Mucosa of rectum (tissue), 2 donors: ENCODE measurements around the gene BTBD2.

Experiments used
- H3K27ac ChIP-seq, 2 donors: one replicate each; pipeline ENCODE4 v1.7.0; 2013; ENCODE audit warnings: inconsistent platforms in 2 of 2, low read depth in 2 of 2, low read length in 2 of 2
- H3K27me3 ChIP-seq, 2 donors: one replicate each; pipeline ENCODE4 v1.7.0; 2013; ENCODE audit warnings: low read length in 2 of 2; ENCODE audit not compliant: control insufficient read depth in 2 of 2, insufficient read depth in 2 of 2
- H3K36me3 ChIP-seq, 2 donors: one replicate each; pipeline ENCODE4 v1.7.0; 2013; ENCODE audit warnings: low read length in 2 of 2; ENCODE audit not compliant: control insufficient read depth in 2 of 2, insufficient read depth in 2 of 2
- H3K4me1 ChIP-seq, 2 donors: one replicate each; pipeline ENCODE4 v1.7.0; 2013; ENCODE audit warnings: low read length in 2 of 2, mild to moderate bottlenecking in 1 of 2; ENCODE audit not compliant: control insufficient read depth in 2 of 2, insufficient read depth in 2 of 2
- H3K4me3 ChIP-seq, 2 donors: one replicate each; pipeline ENCODE4 v1.7.0; 2013; ENCODE audit warnings: low read length in 2 of 2
- H3K9ac ChIP-seq, 2 donors: one replicate each; pipeline ENCODE4 v1.7.0; 2013; ENCODE audit warnings: low read length in 2 of 2, low read depth in 1 of 2, mild to moderate bottlenecking in 1 of 2
- H3K9me3 ChIP-seq, 2 donors: one replicate each; pipeline ENCODE4 v1.7.0; 2013; ENCODE audit warnings: low read length in 2 of 2; ENCODE audit not compliant: control insufficient read depth in 2 of 2
- donor health status: healthy.
- donor health status: Normal muscosa, but diverticular disease.

BTBD2 gene

GRCh38 chr19:1956868-1957492, 58.5 kb downstream of the BTBD2 start:
- Histone ChIP-seq H3K4me3 (no peak overlapping the region), H3K9me3 (no peaks in the 10 kb centered on the region), H3K27me3 (no peaks in the 10 kb centered on the region), H3K9ac (no peak overlapping the region), H3K4me1 (no peaks in the 10 kb centered on the region), H3K36me3 (peaks cover 3 to 11% of the 10 kb centered on the region in 2 donors), H3K27ac (no peak overlapping the region)

DNA sequence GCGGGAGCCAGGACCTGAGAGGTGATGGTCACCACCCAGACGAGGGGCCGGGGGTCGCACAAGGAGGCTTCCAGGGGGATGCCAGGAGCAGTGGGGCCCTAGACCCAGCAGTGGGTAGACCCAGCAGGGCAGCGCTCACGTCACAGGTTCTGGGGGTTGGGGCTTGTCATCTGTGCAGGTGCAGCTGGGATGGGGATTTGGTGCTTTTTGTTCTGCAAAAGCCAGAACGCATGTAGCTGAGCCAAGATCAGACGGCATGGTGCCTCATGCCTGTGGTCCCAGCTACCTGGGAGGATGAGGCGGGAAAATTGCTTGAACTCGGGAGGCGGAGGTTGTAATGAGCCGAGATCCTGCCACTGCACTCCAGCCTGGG, 59.4 kb downstream of the BTBD2 start:
- Histone ChIP-seq H3K9ac (no peak overlapping the region), H3K4me3 (no peak overlapping the region), H3K9me3 (no peaks in the 10 kb centered on the region), H3K36me3 (peaks cover 3 to 11% of the 10 kb centered on the region in 2 donors), H3K4me1 (no peaks in the 10 kb centered on the region), H3K27me3 (no peaks in the 10 kb centered on the region), H3K27ac (no peak overlapping the region)

GRCh38 chr19:1955171-1956121, 60.1 kb downstream of the BTBD2 start:
- Histone ChIP-seq H3K9me3 (no peaks in the 10 kb centered on the region), H3K4me1 (no peaks in the 10 kb centered on the region), H3K27me3 (no peaks in the 10 kb centered on the region), H3K4me3 (no peak overlapping the region), H3K36me3 (peaks cover 3 to 11% of the 10 kb centered on the region in 2 donors), H3K27ac (no peak overlapping the region), H3K9ac (no peak overlapping the region)

DNA sequence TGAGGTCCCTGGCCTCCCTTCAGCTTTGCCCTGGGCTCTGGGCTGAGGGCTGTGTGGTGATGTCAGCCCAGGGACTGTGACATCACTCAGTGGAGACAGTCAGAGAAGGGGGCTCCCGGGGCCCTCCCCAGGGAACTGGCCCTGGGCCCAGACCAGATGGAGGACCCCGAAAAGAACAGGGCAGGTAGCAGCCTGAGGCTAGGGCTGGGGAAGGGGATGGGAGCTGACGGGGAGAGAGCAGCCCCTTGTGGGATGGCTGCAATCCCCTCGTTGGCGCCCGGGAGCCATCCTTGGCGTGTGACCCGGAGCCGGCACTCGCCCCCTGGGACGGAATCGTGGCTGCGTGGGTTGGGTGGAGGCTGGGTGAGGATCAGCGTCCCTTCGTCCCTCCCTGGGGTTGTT, 61.0 kb downstream of the BTBD2 start:
- Histone ChIP-seq H3K27ac (no peak overlapping the region), H3K9me3 (no peaks in the 10 kb centered on the region), H3K4me3 (no peak overlapping the region), H3K4me1 (no peaks in the 10 kb centered on the region), H3K27me3 (no peaks in the 10 kb centered on the region), H3K9ac (no peak overlapping the region), H3K36me3 (peaks cover 3 to 11% of the 10 kb centered on the region in 2 donors)

DNA sequence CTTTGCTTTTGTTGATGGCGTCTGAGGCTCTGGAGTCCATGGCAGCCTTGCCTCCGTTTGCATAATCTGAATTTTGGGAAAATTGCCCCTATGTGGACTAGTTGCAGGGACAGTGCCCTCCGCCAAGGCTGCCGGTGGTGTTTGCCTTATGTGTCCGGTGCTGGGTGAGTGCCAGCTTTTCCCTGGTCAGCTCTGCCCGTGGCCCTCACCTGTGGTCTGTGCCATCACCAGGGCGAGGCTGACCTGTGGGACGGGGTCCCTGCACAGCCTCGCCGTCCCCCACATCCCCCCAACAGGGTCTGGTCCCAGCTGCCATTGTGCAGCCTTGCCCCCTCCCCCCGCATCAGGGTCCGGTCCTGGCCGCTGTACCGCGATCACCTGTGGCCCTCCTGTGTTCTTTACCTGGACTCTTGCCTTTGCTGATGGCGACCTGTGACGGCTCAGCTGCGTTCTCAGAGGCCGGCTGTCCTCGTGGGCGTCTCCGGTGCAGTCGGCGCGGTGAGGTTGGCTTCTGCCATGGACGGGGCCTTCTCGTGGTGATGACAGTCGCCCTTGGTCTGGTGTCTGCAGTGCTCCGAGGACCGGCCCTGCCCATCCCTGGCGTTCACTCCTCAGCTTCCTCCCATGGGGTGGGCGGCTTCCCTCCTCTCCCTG, 61.9 kb downstream of the BTBD2 start:
- Histone ChIP-seq H3K36me3 (peaks cover 3 to 11% of the 10 kb centered on the region in 2 donors), H3K4me1 (no peaks in the 10 kb centered on the region), H3K27me3 (no peaks in the 10 kb centered on the region), H3K27ac (no peak overlapping the region), H3K9me3 (no peaks in the 10 kb centered on the region), H3K9ac (no peak overlapping the region), H3K4me3 (no peak overlapping the region)

GRCh38 chr19:1953037-1953436, 62.5 kb downstream of the BTBD2 start:
- Histone ChIP-seq H3K4me3 (no peak overlapping the region), H3K4me1 (no peaks in the 10 kb centered on the region), H3K27me3 (no peaks in the 10 kb centered on the region), H3K36me3 (peaks cover 3 to 11% of the 10 kb centered on the region in 2 donors), H3K9me3 (no peaks in the 10 kb centered on the region), H3K27ac (no peak overlapping the region), H3K9ac (no peak overlapping the region)

DNA sequence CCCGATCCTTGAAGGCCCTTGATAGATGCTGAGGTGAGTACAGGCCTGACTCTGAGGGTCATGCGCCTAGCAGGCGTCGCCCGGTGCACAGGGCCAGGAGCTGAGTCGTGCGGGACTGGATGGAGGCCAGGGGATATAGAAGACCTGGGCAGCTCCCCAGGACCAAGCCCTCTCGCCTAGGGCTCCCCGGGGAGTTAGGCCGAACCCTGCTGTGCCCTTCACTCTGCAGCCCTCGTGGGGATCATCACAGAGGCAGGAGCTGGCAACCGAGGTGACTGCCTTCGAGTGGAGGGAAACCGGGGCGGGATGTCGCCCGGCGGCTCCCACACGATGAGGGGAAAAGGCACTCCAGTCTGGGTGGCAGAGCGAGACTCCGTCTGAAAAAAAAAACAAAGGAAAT, 62.9 kb downstream of the BTBD2 start:
- no peak overlapping the region for H3K27ac ChIP-seq
- H3K4me1 ChIP-seq, result no peaks in the 10 kb centered on the region

DNA sequence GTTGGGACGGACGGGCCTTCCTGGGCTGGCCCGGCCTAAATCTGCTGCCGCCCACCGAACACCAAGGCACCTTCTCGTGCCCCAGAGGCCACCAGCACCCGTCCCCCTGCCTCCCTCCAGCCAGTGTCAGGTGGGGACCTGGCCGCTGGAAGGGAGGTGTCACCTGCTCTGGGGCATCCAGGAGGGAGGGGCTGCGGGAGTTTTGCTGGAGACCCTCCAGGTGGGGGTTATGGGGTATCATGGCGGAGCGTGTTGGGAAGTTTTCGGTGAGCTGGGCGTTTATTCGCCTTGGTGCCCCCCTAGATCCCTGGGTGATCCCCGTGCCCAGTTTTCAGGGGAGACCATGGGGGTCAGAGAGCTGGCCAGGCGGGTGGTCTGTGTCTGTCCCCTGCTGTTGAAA, 64.9 kb downstream of the BTBD2 start:
- H3K36me3 ChIP-seq, result peaks cover 0 to 11% of the 10 kb centered on the region in 2 donors
- H3K27ac ChIP-seq, result no peak overlapping the region
- no peaks in the 10 kb centered on the region for H3K27me3 ChIP-seq
- H3K9me3 ChIP-seq, result no peaks in the 10 kb centered on the region
- H3K4me3 ChIP-seq, result no peak overlapping the region
- H3K4me1 ChIP-seq, result no peaks in the 10 kb centered on the region
- no peak overlapping the region for H3K9ac ChIP-seq

More for the DNA sequence above, 62.9 kb downstream of the BTBD2 start:
- no peaks in the 10 kb centered on the region for H3K9me3 ChIP-seq
- peaks cover 3 to 11% of the 10 kb centered on the region in 2 donors for H3K36me3 ChIP-seq
- H3K27me3 ChIP-seq, result no peaks in the 10 kb centered on the region
- H3K9ac ChIP-seq, result no peak overlapping the region
- no peak overlapping the region for H3K4me3 ChIP-seq

DNA sequence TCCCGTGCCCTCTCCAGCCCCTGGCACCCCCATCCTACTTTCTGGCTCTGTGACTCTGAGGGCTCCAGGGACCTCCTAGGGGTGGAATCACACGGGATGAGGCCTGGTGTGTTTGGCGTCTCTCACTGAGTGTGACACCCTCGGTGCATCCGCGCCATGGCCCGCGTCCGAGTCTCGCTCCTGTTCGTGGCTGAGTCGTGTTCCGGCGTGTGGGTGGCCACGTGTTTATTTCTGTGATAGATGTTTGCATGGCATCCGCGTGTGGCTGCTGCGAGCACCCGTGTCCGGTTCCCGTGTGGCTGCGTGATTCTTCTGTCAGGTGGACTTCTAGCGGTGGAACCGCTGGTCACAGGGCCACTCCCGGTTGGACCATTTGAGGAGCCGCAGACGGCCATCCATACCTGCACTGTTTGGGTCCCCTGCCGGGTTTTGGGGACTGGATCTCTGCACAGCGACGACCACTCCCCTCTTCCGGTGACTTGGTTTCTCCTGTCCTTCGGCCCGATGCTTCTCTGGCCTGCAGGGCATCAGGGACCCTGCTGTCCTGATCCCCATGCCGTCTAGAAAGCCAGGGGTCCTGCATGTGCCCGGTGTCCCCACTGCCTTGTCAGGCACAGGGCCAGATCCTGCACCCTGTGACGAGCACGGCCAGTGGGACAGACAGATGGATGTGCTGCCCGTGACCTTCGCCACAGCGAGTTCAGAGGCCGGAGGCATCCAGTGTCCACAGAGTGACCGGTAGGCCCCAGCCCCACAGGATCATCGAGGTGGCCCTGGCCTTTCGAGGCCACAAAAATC, 66.0 kb downstream of the BTBD2 start:
- Histone ChIP-seq H3K4me1 (peaks cover under 1 to 4% of the 10 kb centered on the region in 2 donors), H3K9ac (no peak overlapping the region), H3K27ac (no peak overlapping the region), H3K9me3 (no peaks in the 10 kb centered on the region), H3K4me3 (no peak overlapping the region), H3K36me3 (peaks cover 0 to 11% of the 10 kb centered on the region in 2 donors), H3K27me3 (no peaks in the 10 kb centered on the region)
